Right atrium auricular region (tissue), 2 donors: ENCODE measurements around the gene PLLP. TPM values are rescaled to one million over a fixed set of nuclear protein-coding genes. Genes with fewer than 3 reads are reported as not detected.

Source experiments
- DNase-seq: peaks from one replicate; pipeline ENCODE4 v3.0.0-alpha.2; 2019; ENCODE audit warnings: low spot score
- H3K27ac ChIP-seq, 2 donors: fragments of 200-600 bp; sonication (generic); 1 replicate in 1 of 2; 2 replicates in 1 of 2; pipeline ENCODE4 v1.5.1; 2016 to 2019
- H3K27me3 ChIP-seq, 2 donors: fragments of 200-600 bp; sonication (generic); one replicate each; pipeline versions ENCODE4 v1.5.1 to v1.6.0; 2017 to 2019
- H3K36me3 ChIP-seq: fragments of 200-600 bp; sonication (generic); one replicate; pipeline ENCODE4 v1.5.1; 2016
- H3K4me1 ChIP-seq, 2 donors: fragments of 200-600 bp; sonication (generic); one replicate each; pipeline versions ENCODE4 v1.5.1 to v1.6.0; 2017 to 2019
- H3K4me3 ChIP-seq, 2 donors: fragments of 200-600 bp; sonication (generic); 1 replicate in 1 of 2; 2 replicates in 1 of 2; pipeline ENCODE4 v1.5.1; 2017 to 2019; ENCODE audit warnings: mild to moderate bottlenecking in 1 of 2, moderate library complexity in 1 of 2
- H3K9me3 ChIP-seq, 2 donors: fragments of 200-600 bp; sonication (generic); one replicate each; pipeline ENCODE4 v1.5.1; 2019
- total RNA-seq, 2 donors: library from RNA; depleted of rRNA; stranded (reverse); fragments of >200 nt; gene quantifications; one replicate each; pipeline ENCODE4 v1.1.0, GENCODE V29; 2016
- TF ChIP-seq, protein P1 (sequence below), 2 donors: fragments of 200-600 bp; sonication (generic); IDR thresholded peaks; one replicate each; pipeline ENCODE4 v1.5.1; 2019; ENCODE audit warnings: antibody characterized with exemption in 2 of 2

Gene PLLP
- total RNA-seq, 2 donors from 2014 or later, result 14.4 to 22.4 TPM

DNA sequence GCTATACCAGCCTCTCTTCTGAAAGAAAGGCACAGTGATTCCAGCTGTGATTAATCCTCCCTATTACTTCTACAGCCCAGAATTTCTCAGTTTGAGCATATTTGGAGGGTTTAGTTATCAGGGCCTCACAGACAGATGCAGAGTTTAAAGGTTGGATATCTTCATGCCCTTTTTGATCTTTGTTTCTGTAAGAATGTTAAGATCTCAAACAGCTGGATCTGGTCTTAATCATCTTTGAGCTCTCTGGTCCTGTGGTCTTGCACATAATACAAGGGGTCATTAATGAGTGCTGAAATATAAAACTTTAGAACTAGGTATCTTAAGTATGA is 48.5 kb downstream of the PLLP start:
- H3K9me3 ChIP-seq, result no peaks in the 10 kb centered on the region
- no peak overlapping the region for H3K27ac ChIP-seq
- no peaks in the 10 kb centered on the region for H3K4me1 ChIP-seq
- peaks cover 68% of the 10 kb centered on the region for H3K36me3 ChIP-seq
- TF ChIP-seq, protein P1, sequence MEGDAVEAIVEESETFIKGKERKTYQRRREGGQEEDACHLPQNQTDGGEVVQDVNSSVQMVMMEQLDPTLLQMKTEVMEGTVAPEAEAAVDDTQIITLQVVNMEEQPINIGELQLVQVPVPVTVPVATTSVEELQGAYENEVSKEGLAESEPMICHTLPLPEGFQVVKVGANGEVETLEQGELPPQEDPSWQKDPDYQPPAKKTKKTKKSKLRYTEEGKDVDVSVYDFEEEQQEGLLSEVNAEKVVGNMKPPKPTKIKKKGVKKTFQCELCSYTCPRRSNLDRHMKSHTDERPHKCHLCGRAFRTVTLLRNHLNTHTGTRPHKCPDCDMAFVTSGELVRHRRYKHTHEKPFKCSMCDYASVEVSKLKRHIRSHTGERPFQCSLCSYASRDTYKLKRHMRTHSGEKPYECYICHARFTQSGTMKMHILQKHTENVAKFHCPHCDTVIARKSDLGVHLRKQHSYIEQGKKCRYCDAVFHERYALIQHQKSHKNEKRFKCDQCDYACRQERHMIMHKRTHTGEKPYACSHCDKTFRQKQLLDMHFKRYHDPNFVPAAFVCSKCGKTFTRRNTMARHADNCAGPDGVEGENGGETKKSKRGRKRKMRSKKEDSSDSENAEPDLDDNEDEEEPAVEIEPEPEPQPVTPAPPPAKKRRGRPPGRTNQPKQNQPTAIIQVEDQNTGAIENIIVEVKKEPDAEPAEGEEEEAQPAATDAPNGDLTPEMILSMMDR (IDR thresholded peaks at IDR 0.05), result no peak
- no peak overlapping the region for H3K4me3 ChIP-seq
- no peaks in the 10 kb centered on the region for H3K27me3 ChIP-seq
- no peak for DNase-seq

DNA sequence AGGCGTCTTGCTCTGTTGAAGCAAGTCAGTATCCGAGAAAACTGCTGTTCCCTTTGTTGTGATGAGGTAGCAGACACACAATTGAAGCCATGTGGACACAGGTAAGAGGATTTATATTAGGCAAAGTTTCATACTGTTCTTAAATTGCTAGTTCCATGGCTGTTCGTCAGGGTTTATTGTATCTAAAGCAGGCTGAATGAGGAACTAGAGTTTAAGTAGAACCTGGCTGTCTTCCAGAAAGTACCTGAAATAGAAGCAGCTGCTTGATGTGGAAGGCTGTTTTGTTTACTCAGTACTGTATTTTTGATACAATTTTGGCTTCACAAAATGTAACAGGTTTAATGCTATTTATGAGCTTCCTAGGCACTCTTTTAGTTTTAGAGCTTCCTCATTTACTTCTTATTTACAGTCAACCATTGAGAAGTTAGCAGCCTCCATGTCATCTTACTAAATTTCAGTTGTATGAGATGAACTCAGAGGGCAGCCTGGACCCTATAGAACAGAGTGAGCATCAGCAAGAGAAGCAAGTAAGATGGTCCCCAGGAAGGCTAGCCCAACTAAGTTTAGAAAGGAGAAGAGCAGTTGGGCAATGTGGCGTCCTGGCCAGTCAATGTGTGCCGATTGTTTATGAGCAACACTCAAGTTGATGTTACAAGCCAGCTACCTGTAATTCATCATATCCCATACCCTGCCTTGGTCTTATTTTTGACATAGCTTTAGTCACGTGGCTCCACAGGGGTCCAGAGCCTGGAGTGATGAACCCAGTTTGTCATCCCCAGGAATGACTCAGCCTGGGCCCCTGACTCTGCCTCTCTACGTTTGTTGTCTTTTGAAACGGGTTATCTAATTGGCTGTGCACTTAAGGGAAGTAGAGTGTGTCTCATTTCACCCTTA is 49.1 kb downstream of the PLLP start:
- DNase-seq, result no peak
- H3K9me3 ChIP-seq, result no peaks in the 10 kb centered on the region
- H3K27ac ChIP-seq, result no peak overlapping the region
- H3K27me3 ChIP-seq, result no peaks in the 10 kb centered on the region
- peaks cover 74% of the 10 kb centered on the region for H3K36me3 ChIP-seq
- H3K4me3 ChIP-seq, result no peak overlapping the region
- TF ChIP-seq, protein P1 (IDR thresholded peaks at IDR 0.05), result no peak
- H3K4me1 ChIP-seq, result no peaks in the 10 kb centered on the region

DNA sequence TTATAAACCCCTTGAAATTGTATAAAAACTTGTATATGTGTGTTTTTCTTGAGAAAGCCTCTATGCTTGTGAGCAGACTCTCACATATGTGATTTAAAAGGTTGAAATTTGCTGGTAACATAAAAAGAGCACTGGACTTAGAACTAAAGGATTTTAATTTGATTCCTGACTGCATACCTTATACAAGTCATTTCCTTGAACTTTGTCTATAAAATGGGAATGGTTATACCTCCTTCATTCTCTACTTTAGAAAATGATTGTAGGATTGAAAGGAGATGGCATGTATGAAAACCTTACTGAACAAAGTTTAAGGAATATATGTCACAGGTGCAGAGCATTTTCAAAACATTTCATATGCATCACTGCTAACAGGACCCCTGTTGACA is 49.8 kb downstream of the PLLP start:
- TF ChIP-seq, protein P1 (IDR thresholded peaks at IDR 0.05), result no peak
- Histone ChIP-seq H3K27me3 (no peaks in the 10 kb centered on the region), H3K4me1 (no peaks in the 10 kb centered on the region), H3K36me3 (peaks cover 76% of the 10 kb centered on the region), H3K4me3 (no peak overlapping the region), H3K9me3 (no peaks in the 10 kb centered on the region), H3K27ac (no peak overlapping the region)
- DNase-seq, result no peak

DNA sequence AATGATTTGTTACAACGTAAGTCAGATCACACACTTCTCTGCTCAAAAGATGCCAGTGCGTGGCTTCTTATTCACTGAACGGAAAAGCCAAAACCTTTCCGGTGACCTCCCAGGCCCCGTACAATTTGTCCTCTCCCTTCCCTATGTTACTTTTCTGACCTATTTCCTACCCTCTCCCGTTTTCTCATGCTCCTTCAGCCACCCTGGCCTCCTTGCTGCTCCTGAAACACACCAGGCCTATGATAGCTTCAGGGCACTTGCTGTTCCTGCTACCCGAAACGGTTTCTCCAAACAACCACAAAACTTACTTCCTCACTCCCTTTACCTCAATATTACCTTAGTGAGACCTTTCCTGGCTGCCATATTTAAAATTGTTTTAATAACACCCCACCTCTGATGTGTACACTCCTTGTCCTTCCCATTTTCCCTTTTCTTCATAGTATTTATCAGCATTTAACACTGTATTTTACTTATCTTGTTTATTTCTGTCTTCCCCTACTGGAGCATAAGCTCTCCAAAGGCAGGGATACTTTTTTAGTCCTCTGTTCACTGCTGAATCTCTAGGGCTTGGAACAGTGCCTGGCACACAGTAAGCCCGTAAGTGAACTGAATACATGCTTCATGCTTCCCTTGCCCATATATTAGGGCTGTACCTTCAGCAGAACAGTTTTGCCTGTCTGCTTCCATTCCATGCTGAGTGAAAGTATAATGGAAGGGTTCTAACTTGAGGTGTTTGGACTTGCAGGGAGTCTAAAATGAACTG is 50.3 kb downstream of the PLLP start:
- DNase-seq, result no peak
- H3K9me3 ChIP-seq, result no peaks in the 10 kb centered on the region
- peaks cover 73% of the 10 kb centered on the region for H3K36me3 ChIP-seq
- H3K27me3 ChIP-seq, result no peaks in the 10 kb centered on the region
- no peak overlapping the region for H3K4me3 ChIP-seq
- TF ChIP-seq, protein P1 (IDR thresholded peaks at IDR 0.05), result no peak
- H3K27ac ChIP-seq, result peak overlapping the region; percentile 1 to 16
- no peaks in the 10 kb centered on the region for H3K4me1 ChIP-seq

DNA sequence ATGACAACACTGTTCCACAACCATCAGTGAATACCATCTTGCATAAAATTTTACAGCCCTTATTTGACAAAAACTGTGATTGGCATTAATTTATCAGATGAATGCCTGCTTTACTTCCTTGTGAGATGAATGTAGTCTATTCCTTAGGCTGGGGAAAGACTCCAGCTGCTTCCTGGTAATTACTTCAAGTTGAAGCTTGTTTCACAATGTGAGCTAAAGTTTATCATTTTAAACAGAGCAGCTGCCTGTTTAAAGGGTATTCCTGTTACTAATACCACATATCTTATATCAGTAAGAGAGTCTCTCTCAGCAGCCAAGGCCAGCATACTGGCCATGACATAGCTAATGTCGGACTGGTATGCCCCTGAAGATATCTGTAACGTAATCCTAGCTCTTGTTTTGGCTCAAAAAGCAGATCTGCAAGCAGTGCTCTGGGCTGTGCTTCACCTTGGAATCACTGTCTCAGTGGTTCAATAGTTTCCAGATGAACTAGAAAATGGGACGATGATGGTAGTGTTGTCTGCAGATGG is 52.6 kb downstream of the PLLP start:
- Histone ChIP-seq H3K4me1 (no peaks in the 10 kb centered on the region), H3K9me3 (no peaks in the 10 kb centered on the region), H3K27me3 (no peaks in the 10 kb centered on the region), H3K4me3 (no peak overlapping the region), H3K27ac (no peak overlapping the region), H3K36me3 (peaks cover 87% of the 10 kb centered on the region)
- no peak for DNase-seq
- TF ChIP-seq, protein P1 (IDR thresholded peaks at IDR 0.05), result no peak
